B cell (primary cell): ENCODE results near the gene PRL. TPM values are rescaled to one million over a fixed set of nuclear protein-coding genes. Genes with fewer than 3 reads are reported as not detected.

ENCODE experiments used
- ATAC-seq: fragments of 200-7000 bp; cut with Tn5 transposase; one replicate; pipeline ENCODE4 v1.10.0; 2021; ENCODE audit warnings: low read depth, mild to moderate bottlenecking, moderate number of reproducible peaks, moderate library complexity
- CTCF ChIA-PET: fragments of 350-600 bp; sonication (Branson Sonifier 250); formaldehyde crosslinking; loops from one replicate; lab custom pipeline; 2021; ENCODE audit warnings: antibody characterized with exemption, inconsistent platforms; lab: Charles Lee
- POLR2A ChIA-PET: fragments of 350-600 bp; sonication (Branson Sonifier 250); formaldehyde crosslinking; loops from one replicate; lab custom pipeline; 2021; ENCODE audit warnings: antibody characterized with exemption; lab: Charles Lee
- DNase-seq: peaks from one replicate; pipeline ENCODE4 v3.0.0; 2013
- H2AFZ ChIP-seq: 2 replicates; pipeline ENCODE4 v1.6.1; 2012; ENCODE audit warnings: mild to moderate bottlenecking, low read depth, low read length; ENCODE audit not compliant: insufficient read depth, poor library complexity, severe bottlenecking
- H3K27ac ChIP-seq, 2 donors: 1 replicate in 1 of 2; 2 replicates in 1 of 2; pipeline ENCODE4 v1.5.1; 2012 to 2013; ENCODE audit warnings: low read length in 2 of 2, mild to moderate bottlenecking in 2 of 2, moderate library complexity in 1 of 2
- H3K27me3 ChIP-seq, 4 experiments: fragments of 200-600 bp in 1 of 4; sonication (generic) in 1 of 4; replicated peaks in 1 of 4; 1 replicate in 2 of 4; 2 replicates in 2 of 4; pipeline versions ENCODE4 v1.6.1 to v1.7.0; 2013 to 2016; ENCODE audit warnings: low read length in 3 of 4, mild to moderate bottlenecking in 2 of 4, mixed read lengths in 1 of 4, moderate library complexity in 1 of 4; ENCODE audit not compliant: insufficient read depth in 4 of 4, control insufficient read depth in 3 of 4; ENCODE audit errors: control extremely low read depth in 1 of 4
- H3K36me3 ChIP-seq, 2 experiments: replicated peaks in 1 of 2; 1 replicate in 1 of 2; 2 replicates in 1 of 2; pipeline versions ENCODE4 v1.6.1 to v1.7.1; 2013; ENCODE audit warnings: low read length in 1 of 2; ENCODE audit not compliant: insufficient read depth in 2 of 2, control insufficient read depth in 1 of 2; ENCODE audit errors: control extremely low read depth in 1 of 2, extremely low read depth in 1 of 2
- H3K4me1 ChIP-seq, 2 donors: fragments of 200-600 bp in 1 of 2; sonication (generic) in 1 of 2; 1 replicate in 1 of 2; 2 replicates in 1 of 2; pipeline versions ENCODE4 v1.5.1 to v1.6.1; 2013 to 2017; ENCODE audit warnings: low read length in 2 of 2; ENCODE audit not compliant: control insufficient read depth in 2 of 2, insufficient read depth in 2 of 2
- H3K4me2 ChIP-seq: replicated peaks from 2 replicates; pipeline ENCODE3; 2012; ENCODE audit warnings: mild to moderate bottlenecking, low read depth, low read length; ENCODE audit not compliant: poor library complexity, severe bottlenecking
- H3K4me3 ChIP-seq, 5 experiments: fragments of 200-600 bp in 1 of 5; sonication (generic) in 1 of 5; 1 replicate in 3 of 5; 2 replicates in 2 of 5; pipeline versions ENCODE4 v1.5.1 to v1.7.0; 2011 to 2016; ENCODE audit warnings: low read length in 4 of 5, mild to moderate bottlenecking in 4 of 5, low read depth in 2 of 5, control low read depth in 1 of 5, moderate library complexity in 1 of 5; ENCODE audit not compliant: insufficient read depth in 1 of 5; ENCODE audit errors: control extremely low read depth in 1 of 5, extremely low read depth in 1 of 5
- H3K79me2 ChIP-seq: fragments of 200-600 bp; sonication (generic); one replicate; pipeline ENCODE4 v1.6.0; 2016; ENCODE audit warnings: low read length; ENCODE audit not compliant: control insufficient read depth, insufficient read depth
- H3K9ac ChIP-seq: fragments of 200-600 bp; sonication (generic); 2 replicates; pipeline ENCODE4 v1.6.1; 2017; ENCODE audit warnings: mild to moderate bottlenecking, low read length, moderate library complexity
- H3K9me3 ChIP-seq, 3 donors: one replicate each; pipeline versions ENCODE4 v1.6.1 to v1.7.1; 2013; ENCODE audit warnings: low read length in 2 of 3; ENCODE audit not compliant: control insufficient read depth in 2 of 3, insufficient read depth in 1 of 3; ENCODE audit errors: control extremely low read depth in 1 of 3
- H4K20me1 ChIP-seq: 2 replicates; pipeline ENCODE4 v1.6.0; 2012; ENCODE audit warnings: mild to moderate bottlenecking, low read length; ENCODE audit not compliant: insufficient read depth, control insufficient read depth, poor library complexity, severe bottlenecking
- H3K27ac Mint-ChIP-seq: one replicate; pipeline ENCODE4 v1.8.0; 2021; ENCODE audit warnings: mixed read lengths
- H3K27me3 Mint-ChIP-seq: one replicate; pipeline ENCODE4 v1.8.0; 2021; ENCODE audit warnings: mixed read lengths
- H3K4me1 Mint-ChIP-seq: one replicate; pipeline ENCODE4 v1.8.0; 2021; ENCODE audit warnings: mixed read lengths
- H3K4me3 Mint-ChIP-seq: one replicate; pipeline ENCODE4 v1.8.0; 2021; ENCODE audit warnings: mixed read lengths
- H3K9me3 Mint-ChIP-seq: one replicate; pipeline ENCODE4 v1.8.0; 2022; ENCODE audit warnings: mixed read lengths; ENCODE audit not compliant: insufficient read depth
- EZH2 ChIP-seq: IDR thresholded peaks from 2 replicates; pipeline ENCODE4 v1.6.1; 2012; ENCODE audit warnings: borderline replicate concordance, low read depth, mild to moderate bottlenecking, moderate library complexity, low read length; ENCODE audit not compliant: insufficient read depth, poor library complexity, severe bottlenecking
- WGBS: methylation state at CpG from one replicate; pipeline ENCODE4 v1.1.5; 2013; ENCODE audit warnings: missing lambda C conversion rate; ENCODE audit not compliant: insufficient coverage; 5-methylcytosine and 5-hydroxymethylcytosine counted together
- intact Hi-C: fragments of 100-400 bp; cut with micrococcal nuclease; formaldehyde crosslinking; loops from one replicate; pipeline ENCODE4 v1.10.0; 2022
- polyA plus RNA-seq: library from polyadenylated mRNA; depleted of rRNA; stranded (reverse); fragments of >200 nt; gene quantifications from 2 replicates; pipeline ENCODE4 v1.2.3, GENCODE V29; 2012
- total RNA-seq, 2 donors: library from RNA; stranded (reverse); fragments of 120-200 nt in 1 of 2; gene quantifications; 1 replicate in 1 of 2; 2 replicates in 1 of 2; pipeline versions ENCODE4 v1.2.3 to v1.2.4, GENCODE V29; 2013 to 2022
- TF ChIP-seq, protein P1 (sequence below): fragments of 200-600 bp; IDR thresholded peaks from one replicate; pipeline ENCODE4 v1.8.0; 2022; ENCODE audit warnings: antibody characterized with exemption, mild to moderate bottlenecking

PRL gene
- total and polyA plus RNA-seq, 2 donors (not counting 1 experiment from before 2014, with no cell fraction given) = not detected

DNA sequence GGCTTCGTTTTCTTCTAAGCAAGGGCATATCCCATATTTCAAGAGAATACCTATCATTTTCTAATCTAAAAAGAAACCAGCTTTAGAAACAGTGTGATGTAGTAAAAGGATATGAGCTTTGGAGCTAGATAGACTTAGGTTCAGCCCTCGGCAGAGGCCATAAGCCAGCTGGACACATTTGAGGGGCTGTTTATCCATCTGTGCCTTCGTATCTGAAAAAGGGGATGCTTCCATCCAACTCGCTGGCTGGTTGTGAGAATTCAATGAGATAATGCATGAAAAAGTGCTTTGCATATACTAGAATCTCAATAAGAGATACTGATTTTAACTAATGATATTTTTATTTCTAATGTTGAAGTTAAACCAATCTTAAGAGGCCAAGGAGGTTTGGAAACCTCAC, 58.0 kb downstream of the PRL start:
- Histone ChIP-seq H3K27me3 (no peaks in the 10 kb centered on the region), H3K4me2 (no peak overlapping the region), H3K4me3 (no peak overlapping the region), H3K27ac (no peak overlapping the region), H3K79me2 (no peaks in the 10 kb centered on the region), H3K36me3 (no peaks in the 10 kb centered on the region), H3K9ac (no peak overlapping the region), H3K4me1 (no peaks in the 10 kb centered on the region), H3K9me3 (peaks cover 0 to 4% (median 0%) of the 10 kb centered on the region in 3 donors), H4K20me1 (no peaks in the 10 kb centered on the region), H2AFZ (no peak overlapping the region)
- ChIA-PET POLR2A (no interaction called here), CTCF (interaction anchor here (0.5 kb wide), 1 partner anchor 14 kb away, joined by 4 read pairs; no protein-coding TSS in a partner anchor)
- Mint-ChIP-seq H3K27ac (no peak overlapping the region), H3K27me3 (no peaks in the 10 kb centered on the region), H3K9me3 (peaks cover 12% of the 10 kb centered on the region), H3K4me3 (no peak overlapping the region), H3K4me1 (no peaks in the 10 kb centered on the region)
- no peak for TF ChIP-seq EZH2
- TF ChIP-seq, protein P1, sequence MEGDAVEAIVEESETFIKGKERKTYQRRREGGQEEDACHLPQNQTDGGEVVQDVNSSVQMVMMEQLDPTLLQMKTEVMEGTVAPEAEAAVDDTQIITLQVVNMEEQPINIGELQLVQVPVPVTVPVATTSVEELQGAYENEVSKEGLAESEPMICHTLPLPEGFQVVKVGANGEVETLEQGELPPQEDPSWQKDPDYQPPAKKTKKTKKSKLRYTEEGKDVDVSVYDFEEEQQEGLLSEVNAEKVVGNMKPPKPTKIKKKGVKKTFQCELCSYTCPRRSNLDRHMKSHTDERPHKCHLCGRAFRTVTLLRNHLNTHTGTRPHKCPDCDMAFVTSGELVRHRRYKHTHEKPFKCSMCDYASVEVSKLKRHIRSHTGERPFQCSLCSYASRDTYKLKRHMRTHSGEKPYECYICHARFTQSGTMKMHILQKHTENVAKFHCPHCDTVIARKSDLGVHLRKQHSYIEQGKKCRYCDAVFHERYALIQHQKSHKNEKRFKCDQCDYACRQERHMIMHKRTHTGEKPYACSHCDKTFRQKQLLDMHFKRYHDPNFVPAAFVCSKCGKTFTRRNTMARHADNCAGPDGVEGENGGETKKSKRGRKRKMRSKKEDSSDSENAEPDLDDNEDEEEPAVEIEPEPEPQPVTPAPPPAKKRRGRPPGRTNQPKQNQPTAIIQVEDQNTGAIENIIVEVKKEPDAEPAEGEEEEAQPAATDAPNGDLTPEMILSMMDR = no peak
- DNase-seq (no peak), ATAC-seq (no peak)
- WGBS = 67% methylated on average over 1 of the region's 4 CpGs
- intact Hi-C loops = no loop called here

DNA sequence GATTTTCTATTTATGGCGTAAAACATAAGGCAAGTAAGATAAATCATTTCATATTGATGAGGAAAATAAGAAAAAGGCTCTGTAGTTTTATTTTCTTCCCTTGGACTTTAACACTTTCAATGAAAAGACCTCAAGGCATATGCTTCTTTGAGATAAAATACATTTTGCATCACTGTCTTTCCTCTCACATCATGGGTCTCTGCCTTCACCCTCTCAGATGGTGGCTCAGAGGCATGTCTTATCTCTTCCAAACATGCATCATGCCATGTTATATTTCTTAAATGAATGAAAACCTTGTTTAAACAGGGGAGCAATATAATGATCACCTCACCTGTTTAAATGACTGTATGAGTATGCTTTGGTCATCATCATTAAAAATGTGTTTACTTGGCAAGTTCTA, 59.3 kb downstream of the PRL start:
- H3K27me3 ChIP-seq = no peaks in the 10 kb centered on the region
- no peaks in the 10 kb centered on the region for H3K79me2 ChIP-seq
- no peaks in the 10 kb centered on the region for H3K4me1 ChIP-seq
- H3K4me2 ChIP-seq = no peak overlapping the region
- H3K36me3 ChIP-seq = no peaks in the 10 kb centered on the region
- Mint-ChIP-seq H3K27me3 (no peaks in the 10 kb centered on the region), H3K27ac (no peak overlapping the region), H3K4me3 (no peak overlapping the region), H3K4me1 (no peaks in the 10 kb centered on the region), H3K9me3 (peaks cover 3% of the 10 kb centered on the region)
- DNase-seq = no peak
- intact Hi-C loops = no loop called here
- H4K20me1 ChIP-seq = no peaks in the 10 kb centered on the region
- CTCF ChIA-PET = no interaction called here
- ATAC-seq = no peak
- H3K9me3 ChIP-seq = peaks cover 0 to 4% (median 0%) of the 10 kb centered on the region in 3 donors
- POLR2A ChIA-PET = no interaction called here
- H3K4me3 ChIP-seq = no peak overlapping the region
- H3K27ac ChIP-seq = no peak overlapping the region
- H2AFZ ChIP-seq = no peak overlapping the region
- no CpG with 5 or more reads among the region's 1 CpG for WGBS
- no peak overlapping the region for H3K9ac ChIP-seq
- no peak for TF ChIP-seq EZH2
- TF ChIP-seq, protein P1 = no peak
